HG03095 (cell line): ENCODE data around the gene TSPYL4.

Experiments
- ATAC-seq: cut with Tn5 transposase; IDR thresholded peaks from one replicate; pipeline ENCODE4 v1.9.1; 2021; ENCODE audit warnings: moderate library complexity; ENCODE audit not compliant: unreplicated experiment

The TSPYL4 gene

DNA sequence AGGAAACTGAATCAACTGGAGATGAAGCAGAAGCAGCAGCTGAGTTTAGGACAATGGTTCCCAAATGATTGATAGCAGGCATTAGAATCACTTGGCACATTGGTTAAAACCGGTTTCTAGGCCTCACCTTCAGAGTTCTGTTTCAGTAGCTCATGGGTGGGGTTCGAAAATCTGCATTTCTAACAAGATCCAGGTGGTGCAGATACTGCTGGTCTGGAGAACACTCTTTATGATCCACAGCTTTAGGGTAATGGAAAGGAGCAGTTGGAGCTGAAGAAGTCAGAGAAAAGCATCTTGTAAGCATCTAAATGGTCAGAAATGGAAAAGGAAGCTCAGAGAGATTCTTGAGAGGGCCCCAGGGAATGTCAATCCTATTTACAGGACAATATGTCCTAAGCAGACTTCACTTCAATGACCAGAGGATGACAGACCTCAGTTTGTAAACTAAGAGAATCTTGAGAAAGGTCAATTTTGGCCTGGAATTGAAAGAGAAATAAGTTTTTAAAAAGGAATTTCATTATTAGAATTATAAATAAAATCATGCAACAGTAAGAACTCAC, 17.4 kb upstream of the TSPYL4 start:
- ATAC-seq: no peak

DNA sequence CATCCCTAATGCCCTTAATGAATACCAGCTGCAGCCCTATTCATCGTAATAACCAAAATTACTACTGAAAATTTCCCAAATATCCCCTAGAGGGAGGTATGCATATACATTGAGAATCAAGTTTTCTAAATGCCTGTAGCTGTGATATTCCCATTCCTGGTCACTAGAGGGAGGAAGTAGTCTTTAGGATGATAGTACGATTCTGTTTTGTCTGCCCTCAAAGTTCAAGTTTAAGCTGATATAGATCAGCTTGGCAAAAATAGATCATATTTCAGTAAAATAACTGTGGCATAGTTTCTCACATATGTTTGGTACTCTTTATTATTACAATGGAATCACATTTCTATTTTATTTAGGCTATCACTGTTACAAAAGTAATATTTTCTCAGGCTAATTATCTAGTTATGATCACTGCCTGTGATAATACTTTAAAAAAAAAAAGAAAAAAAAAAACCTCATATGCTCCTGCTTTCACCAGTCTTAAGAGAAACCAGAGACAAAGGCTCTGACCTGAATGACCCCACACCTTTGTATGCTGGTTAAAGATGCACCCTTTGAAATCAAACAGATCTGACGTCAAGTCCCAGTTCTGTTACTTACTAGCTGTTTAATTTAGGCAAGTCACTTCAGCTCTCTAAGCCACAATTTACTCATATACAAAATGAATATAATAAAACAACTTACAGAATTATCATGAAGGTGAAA, 14.9 kb upstream of the TSPYL4 start:
- peak; percentile 82 for ATAC-seq

DNA sequence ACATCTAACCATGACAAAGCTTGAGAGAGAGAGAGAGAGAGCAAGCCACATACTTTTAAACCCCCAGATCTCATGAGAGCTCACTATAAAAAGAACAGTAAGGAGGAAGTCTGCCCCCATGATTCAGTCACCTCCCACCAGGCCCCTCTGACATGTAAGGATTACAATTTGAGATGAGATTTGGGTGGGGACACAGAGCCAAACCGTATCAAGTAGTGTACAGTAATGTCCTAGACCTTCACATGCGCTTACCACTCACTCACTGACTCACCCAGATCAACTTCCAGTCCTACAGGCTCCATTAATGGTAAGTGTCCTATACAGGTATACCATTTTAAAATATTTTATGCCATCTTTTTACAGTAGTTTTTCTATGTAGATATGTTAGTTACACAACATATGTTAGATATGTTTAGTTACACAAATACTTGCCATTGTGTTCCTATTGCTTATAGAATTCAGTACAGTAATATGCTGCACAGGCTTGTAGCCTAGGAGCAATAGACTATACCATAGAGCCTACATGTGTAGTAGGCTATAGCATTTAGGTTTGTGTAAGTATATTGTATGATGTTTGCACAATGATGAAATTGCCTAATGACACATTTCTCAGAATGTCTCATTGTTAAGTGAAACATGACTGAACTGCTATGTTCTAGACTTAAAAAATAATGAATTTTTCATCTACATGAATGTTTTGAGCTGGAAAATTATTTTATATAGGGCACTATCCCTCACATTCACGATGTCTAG, 14.1 kb upstream of the TSPYL4 start:
- peak; percentile 8 for ATAC-seq

DNA sequence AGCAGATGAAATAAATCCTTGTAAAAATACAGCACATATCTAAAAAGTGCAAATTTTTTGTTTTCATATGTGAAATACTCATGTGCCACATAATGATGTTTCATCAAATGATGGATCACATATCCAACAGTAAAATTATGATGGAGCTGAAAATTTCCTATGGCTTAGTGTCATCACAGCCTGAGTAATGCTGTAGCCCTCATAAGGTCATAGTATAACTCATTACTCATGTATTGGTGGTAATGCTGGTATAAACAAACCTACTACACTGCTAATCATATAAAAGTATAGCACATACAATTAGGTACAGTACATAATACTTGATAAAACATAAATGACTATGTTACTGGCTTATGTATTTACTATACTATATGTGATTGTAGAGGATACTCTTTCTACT, 12.9 kb upstream of the TSPYL4 start:
- no peak for ATAC-seq

DNA sequence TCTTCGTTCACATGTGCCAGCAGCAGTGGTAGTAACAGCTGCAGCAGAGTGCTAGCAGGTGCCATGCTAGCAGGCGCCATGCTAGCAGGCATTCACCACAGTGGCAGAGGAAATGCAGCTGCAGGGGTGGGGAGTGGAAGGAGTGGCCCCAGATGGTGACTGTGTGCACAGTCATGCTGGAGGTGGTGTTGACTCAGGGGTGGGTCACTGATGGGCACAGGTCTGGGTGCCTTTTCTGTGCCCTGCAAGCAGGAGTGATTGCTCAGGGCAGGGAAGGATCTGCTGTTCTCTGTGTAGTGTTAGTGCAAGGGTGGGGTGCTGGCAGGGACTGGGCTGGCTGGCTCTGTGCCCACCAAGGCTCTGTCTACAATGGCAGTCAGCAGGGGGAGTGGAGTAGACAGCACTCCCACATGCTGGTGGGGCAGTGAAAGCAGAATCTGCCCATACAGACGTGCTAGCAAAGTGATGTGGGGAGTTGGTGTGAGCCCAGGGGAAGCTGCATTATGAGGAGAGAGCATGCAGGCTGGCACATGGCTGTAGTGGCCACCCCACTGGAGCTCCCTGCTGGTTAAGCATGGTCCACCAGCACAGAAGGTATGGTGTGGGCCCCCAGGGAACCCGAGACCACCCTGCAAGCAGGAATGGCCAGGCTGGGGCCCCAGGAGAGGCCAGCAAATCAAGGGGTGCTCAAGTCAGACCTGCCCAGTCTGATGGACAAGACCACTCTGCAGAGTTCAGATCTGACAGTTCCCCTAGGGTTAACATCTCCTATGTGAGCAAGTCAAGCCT, 11.4 kb upstream of the TSPYL4 start:
- no peak for ATAC-seq

DNA sequence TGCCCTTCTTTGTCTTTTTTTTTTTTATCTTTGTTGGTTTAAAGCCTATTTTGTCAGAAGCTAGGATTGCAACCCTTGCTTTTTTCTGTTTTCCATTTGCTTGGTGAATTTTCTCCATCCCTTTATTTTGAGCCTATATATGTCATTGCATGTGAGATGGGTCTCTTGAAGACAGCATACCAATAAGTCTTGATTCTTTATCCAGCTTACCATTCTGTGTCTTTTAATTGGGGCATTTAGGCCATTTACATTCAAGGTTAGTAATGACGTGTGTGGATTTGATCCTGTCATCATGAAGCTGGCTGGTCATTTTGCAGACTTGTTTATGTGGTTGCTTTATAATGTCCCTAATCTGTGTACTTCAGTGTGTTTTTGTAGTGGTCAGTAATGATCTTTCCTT, 9.5 kb upstream of the TSPYL4 start:
- no peak for ATAC-seq

DNA sequence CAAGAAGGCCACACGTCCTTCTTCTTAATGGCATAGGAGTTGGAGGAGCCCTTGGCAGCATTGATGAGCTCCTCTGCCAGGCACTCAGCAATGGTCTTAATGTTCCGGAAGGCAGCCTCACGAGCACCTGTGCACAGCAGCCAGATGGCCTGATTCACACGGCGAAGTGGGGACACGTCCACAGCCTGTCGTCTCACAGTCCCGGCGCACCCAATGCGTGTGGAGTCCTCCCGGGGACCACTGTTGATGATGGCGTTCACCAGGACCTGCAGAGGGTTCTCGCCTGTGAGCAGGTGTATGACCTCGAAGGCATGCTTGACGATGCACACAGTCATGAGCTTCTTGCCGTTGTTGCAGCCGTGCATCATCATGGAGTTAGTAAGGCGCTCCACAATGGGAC, 4.6 kb upstream of the TSPYL4 start:
- no peak for ATAC-seq

DNA sequence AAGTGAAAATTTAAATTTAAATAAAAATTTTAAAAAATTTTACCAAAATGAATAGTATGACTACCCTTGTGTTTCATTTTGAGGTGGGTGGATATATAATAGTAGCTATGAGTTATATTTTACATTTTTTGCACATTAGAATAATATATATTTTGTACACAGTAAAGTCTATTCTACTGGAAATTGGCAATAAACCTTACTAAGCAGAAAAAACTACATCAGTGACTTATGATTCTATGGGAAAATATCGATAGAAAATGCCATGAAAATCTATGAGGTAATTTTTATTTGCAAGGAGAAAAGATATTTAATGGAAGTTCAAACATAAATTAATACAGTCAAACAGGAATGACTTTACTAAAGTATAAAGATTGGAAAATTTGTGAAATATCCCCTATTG, 2.8 kb upstream of the TSPYL4 start:
- no peak for ATAC-seq

DNA sequence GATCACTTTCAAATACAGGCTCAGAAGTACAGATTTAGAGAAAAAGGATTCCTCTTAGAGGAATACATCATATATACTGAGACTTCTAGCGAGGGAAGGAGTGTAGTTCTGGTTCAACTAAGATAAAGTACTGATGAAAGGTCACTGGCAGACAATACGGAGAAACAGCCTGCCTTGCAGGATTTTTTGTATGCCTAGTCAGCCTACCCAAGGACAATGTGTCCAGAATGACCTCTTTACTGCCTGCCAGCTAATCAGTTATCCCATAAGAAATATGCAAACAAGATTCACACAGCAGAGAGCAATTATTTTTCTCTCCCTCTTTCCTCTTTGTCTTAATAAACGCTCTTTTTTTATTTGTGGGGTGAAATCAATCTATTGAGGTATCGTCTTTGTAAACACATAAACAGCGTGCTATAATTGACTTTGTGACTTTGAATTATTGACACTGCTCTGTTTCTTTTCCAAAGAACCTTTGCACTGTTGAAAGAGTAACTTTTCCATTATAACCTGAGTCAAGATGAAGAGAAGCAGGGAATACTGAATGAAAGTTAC, 1.4 kb upstream of the TSPYL4 start:
- no peak for ATAC-seq

DNA sequence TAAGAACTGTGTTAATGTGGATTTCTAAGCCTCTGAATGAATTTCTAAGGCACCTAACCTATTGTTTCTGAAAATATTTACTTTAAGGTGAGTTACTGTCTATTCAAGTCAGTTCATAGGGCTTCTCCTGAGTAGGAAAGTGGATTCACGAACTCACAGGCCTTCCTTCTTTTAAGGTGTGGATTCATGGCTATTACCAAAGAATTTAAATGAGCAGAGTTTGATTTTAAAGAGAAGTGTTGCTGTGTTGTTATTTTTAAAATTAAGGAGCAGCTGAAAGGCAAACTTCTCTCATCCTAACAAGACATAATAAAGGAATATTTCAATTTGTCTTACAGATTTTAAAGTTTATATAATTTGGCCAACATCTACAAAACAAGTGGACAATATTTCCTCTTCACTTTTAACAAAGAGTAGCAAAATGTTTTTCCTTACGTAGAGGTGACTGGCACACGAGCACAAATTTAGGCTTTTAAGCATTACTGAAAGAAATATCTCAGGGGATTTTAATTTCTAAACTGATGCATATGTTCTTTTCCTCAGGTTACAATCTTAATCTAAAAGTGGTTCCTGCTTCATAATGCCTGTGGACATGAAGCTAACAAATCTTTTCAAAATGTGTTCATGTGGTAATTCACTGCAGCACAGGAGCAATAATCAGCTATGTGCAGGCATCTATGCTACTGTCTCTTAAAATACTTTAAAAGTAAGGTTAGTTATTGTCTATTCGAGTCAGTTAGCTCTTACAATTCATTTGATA, 602 bp upstream of the TSPYL4 start:
- peak; percentile 30 for ATAC-seq

DNA sequence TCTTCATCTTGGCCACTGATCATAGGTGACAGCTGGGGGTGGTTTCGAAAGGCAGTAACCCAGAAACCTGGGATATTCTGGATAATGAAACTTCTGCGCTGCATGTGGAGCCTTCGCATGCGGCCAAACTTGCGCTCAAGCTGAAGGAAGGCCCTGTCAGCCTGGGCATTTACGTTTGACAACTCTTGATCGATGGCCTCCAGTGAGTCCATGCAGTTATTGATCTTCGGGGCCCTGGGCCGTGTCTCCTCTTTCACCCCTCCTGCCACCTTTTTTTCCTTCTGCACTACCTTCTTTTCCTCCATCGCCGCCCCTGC, 729 bp downstream of the TSPYL4 start:
- no peak for ATAC-seq

DNA sequence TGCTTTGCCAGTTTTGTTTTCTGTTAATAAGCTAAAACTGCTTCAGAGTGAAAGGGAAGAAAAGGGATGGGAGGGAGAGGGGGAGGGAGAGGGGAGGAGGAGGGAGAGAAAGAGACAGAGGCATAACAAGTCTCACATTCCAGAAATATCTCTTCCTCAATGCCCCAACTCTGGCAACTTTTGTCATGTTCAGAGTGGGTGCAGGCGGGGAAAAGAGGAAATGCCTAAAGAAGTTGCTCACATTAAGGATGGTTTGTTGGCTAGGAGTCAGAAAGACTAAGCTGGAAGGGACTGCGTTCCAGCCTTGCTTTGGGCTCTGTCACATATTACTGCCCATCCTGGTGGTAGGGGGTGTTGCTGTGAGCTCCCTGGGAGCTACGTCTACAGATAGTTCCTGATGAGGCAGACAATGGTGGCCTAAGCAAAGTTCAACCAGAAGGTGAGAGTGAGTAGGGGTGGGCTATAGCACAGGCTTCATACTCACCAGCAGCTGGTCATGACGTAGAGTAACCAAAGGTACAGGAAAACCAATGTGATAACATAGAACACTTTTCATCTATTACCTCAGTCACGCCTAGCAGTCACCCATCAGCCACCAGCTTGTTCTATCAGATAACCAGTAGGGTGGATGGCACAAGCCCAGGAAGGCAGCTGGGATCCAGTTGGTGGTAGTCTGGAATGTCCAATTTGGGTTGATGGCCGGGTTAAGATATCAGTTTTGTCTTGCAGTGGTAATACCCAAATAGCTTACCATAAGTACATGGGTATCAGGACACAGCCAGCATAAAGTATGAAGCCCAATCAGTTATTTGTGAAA, 2.1 kb downstream of the TSPYL4 start:
- ATAC-seq: no peak

DNA sequence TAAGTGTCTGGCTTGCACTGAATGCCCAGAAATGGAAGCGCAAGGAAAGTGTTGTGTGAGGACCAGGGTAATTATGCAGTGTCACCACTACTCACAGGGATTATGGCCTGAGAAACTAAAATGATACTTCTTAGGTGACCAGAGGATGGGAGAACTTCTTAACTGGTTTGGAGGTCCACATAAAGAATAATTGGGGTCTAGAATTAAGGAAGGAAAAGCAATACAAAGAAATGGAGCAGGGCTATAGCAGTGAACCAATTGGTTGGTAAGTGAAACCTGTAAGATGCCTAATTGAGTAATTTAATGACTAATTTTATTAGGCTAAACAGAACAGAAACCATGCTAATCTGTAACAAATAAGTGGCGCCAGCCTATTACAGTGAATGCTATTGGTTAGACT, 5.3 kb downstream of the TSPYL4 start:
- ATAC-seq: no peak

DNA sequence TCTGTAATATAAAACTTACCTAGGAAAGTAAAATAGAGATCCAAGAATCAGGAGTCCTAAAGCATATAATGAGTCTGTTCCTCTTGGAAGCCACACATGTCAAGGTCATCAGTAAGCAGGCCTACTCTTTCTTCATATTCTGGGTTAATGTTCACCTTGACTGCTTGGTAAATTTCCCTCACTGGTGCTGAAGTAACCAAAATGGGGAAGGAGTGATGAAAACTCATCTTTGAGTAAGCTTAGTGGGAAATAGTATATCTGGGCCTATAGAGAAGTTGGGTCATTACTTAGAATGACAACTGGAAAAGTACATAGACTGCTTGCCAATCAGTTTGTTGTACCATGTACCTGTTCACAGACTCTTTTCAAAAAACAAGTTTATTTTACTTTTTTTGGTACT, 6.6 kb downstream of the TSPYL4 start:
- ATAC-seq: no peak

DNA sequence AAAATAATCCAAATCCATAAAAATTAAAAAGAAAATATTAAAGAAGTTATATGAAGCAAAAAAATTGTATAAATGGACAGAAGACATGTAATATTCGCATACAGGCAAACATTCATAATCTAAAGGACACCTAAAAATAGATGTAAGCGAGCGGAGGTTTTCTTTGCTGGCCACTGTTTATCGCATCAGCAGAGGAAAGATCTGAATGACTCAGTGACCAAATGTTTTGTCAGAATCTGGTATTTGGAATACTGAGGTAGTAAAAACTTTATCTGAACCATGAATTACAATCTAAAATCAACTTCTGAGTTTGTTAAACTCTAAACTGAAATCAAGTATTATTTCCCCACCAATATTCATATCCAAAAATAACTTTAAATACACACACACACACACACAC, 7.8 kb downstream of the TSPYL4 start:
- no peak for ATAC-seq

DNA sequence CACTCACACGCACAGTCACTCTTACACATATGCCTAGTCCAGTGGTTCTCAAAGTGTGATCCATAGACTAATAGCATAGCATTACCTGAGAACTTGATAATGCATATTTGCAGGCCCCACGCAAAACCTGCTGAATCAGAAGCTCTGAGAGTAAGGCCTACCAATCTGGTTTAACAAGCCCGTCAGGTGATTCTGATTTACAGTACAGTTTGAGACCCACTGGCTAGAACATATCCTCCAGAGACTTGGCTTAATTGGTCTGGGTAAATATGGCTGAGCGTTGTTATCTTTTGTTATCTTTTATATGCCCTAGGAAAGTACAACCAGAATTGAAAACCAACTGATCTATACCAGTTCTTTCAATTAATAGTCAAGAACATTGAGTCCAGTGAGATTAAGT, 9.6 kb downstream of the TSPYL4 start:
- ATAC-seq: no peak

DNA sequence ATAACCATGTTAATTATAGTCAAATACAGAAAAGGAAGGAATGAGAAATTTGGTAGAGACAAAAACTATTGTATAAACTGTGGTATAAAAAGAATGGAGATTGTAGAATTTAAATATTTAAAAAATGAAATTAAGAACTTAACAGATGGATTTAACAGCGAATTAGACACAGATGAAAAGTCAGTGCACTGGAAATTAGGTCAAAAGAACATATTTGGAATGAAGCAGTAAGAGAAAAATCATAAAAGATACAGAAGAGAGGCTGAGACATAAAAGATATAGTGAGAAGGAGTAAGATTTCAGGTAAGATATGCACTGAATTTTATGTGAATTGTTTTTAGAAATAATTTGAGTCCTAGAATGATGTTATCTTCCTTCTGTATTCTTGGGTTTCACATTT, 14.0 kb downstream of the TSPYL4 start:
- ATAC-seq: no peak

DNA sequence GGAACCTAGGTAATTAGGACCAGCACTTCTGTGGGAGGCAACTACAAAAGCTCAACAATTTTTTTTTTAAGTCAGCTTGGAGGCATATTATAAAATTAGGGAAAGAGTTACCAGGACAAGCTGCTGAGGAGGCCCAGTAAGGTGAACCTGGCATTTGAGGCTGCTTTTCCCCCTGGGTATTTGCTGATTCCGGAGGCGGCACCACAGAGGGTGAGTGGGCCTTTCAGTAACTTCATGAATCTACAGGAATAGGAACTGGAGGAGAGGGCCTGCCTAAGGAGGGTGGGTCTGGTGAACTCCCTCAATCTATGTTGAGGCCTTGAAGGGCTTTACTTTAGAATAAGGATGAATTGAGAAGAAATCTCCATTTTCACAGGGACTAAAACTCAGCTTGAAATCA, 14.6 kb downstream of the TSPYL4 start:
- ATAC-seq: no peak

DNA sequence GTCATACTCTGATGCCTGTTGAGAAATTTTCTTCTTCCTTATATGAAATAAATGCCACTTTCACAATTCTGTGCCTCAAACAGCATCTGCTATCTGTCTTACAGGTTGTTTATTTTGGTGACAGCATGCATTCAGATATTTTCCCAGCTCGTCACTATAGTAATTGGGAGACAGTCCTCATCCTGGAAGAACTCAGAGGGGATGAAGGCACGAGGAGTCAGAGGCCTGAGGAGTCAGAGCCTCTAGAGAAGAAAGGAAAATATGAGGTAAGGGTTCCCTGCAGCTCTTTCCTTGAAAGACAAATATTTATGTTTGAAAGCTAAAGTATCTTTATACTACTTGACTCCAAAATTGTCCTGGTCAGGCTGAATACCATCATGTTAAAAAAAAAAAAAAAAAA, 15.8 kb downstream of the TSPYL4 start:
- no peak for ATAC-seq

DNA sequence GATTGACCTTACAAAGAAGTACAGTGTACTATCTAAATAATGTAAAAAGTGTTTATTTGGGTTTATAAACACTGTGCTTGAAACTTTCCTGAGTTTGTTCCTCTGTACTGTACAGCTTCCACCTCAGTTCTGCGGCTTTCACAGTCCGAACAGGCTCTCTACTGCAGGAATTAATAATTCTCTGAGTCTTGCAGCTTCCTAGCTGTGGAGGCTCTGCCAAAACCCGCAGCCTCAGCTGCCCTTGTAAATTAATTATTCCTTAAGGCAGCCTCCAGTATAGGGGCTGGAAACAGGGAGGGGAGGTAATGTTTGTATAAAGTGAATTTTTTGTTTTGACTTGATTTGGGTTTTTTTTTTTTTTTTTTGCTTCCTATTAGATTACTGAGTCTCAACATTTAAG, 19.2 kb downstream of the TSPYL4 start:
- ATAC-seq: no peak
